Measurements from ENCODE around the gene CFAP20. TPM values are rescaled to one million over a fixed set of nuclear protein-coding genes. Genes with fewer than 3 reads are reported as not detected.

The CFAP20 gene
- 10 to 100 TPM; 12.5 to 31.2 (median 23.5) TPM for total RNA-seq

DNA sequence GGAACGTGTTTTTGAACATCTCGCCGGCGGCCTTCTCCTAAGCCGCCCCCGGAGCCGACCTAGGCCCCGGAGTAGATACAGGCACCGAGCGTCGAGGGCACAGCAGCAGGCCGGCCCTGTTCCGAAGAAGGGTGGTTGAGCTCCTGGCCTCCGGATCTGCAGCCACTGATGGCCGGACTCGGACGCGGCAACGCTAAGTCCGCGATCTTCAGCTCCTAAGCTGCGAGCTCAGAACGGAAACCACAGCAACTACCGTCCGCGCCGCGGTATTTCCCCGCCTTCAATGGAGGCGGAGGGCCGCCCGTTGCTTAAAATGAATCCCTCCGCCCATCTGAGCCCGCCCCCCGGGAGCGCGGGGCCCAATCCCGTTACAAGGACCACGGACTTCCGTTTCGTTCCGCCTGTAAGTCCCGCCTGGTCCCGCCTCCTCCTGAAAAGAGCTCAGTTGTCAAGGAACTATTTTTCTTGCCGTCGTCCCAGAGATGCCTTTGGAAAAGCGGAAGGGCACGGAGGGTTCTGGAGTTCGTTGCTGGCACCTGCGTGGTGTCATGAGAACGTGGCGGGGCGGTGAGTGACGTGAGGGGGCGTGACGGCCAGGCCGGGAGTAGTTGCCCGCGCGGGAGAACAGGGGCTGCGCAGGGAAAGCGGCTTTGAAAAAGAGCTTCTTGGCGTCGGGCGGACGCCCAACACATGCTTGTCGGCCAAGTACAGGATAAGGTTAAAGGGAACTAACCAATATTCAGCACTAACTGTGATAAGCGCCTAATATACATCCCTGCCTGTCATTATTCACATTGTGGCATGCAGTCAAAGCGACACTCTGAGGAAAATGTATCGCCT lies at the start of gene CFAP20:
Gene CFAP20 (minus strand): TSS at position 285 of the 840 bp plus-strand sequence. CDS start 266 bp downstream, at position 19.
- H3K4me1 ChIP-seq = peaks cover 39 to 48% (median 46%) of the 10 kb centered on the region in 4 donors
- DNase-seq (ENCODE audit: extremely low spot score) = peak; percentile 99
- intact Hi-C loops (cut with DNase I) = loop anchor here (5.0 to 10.0 kb wide), 3 partner anchors 68 to 395 kb away; partner anchors contain the start of genes CSNK2A2 and KATNB1
- no peaks in the 10 kb centered on the region for H3K36me3 ChIP-seq
- peak within 1 kb of the TSS; percentile 76 to 97 (median 86) for H3K4me3 ChIP-seq
- H3K27ac ChIP-seq (replicated peaks in 1 of 4) = peak within 1 kb of the TSS; percentile 88 to 93 (median 92)
- no peaks in the 10 kb centered on the region for H3K27me3 ChIP-seq
- H3K9me3 ChIP-seq = peaks cover 0 to 5% (median 0%) of the 10 kb centered on the region in 4 donors
- TF ChIP-seq POLR2A (IDR thresholded peaks at IDR 0.05; ENCODE audit: low read depth) (peak; percentile 77), EP300 (IDR thresholded peaks at IDR 0.05) (no peak), POLR2AphosphoS5 (IDR thresholded peaks at IDR 0.05) (peak; percentile 98)
- TF ChIP-seq, protein P1, sequence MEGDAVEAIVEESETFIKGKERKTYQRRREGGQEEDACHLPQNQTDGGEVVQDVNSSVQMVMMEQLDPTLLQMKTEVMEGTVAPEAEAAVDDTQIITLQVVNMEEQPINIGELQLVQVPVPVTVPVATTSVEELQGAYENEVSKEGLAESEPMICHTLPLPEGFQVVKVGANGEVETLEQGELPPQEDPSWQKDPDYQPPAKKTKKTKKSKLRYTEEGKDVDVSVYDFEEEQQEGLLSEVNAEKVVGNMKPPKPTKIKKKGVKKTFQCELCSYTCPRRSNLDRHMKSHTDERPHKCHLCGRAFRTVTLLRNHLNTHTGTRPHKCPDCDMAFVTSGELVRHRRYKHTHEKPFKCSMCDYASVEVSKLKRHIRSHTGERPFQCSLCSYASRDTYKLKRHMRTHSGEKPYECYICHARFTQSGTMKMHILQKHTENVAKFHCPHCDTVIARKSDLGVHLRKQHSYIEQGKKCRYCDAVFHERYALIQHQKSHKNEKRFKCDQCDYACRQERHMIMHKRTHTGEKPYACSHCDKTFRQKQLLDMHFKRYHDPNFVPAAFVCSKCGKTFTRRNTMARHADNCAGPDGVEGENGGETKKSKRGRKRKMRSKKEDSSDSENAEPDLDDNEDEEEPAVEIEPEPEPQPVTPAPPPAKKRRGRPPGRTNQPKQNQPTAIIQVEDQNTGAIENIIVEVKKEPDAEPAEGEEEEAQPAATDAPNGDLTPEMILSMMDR (IDR thresholded peaks at IDR 0.05) = peak in 1 of 3 experiments; percentile 19
- 4% methylated on average over 38 of the region's 70 CpGs for WGBS

DNA sequence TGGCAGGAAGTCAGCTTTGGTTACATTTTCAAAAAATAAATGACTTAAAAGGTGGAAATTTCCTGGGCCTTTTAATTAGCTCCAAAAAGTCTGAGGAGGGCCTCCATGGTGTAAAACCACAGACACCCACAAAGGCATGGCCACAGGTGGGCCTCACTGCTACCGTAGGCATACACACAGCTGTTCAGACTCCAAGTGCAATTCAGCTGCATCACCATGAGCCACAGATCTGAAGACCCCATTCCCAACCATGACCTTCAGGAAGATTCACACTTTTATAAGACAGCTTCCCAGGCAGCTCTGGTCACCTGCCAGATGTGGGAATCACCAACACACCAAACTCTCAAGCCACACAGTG lies 48.2 kb upstream of the CFAP20 start:
- 86% methylated on average over 1 of the region's 1 CpG for WGBS
- Histone ChIP-seq H3K4me1 (peaks cover 7 to 14% (median 12%) of the 10 kb centered on the region in 4 donors), H3K9me3 (no peaks in the 10 kb centered on the region), H3K4me3 (no peak overlapping the region), H3K27ac (replicated peaks in 1 of 4) (no peak overlapping the region), H3K36me3 (peaks cover 7 to 69% (median 29%) of the 10 kb centered on the region in 4 donors), H3K27me3 (no peaks in the 10 kb centered on the region)
- no peak for DNase-seq (ENCODE audit: extremely low spot score)
- intact Hi-C loops (cut with DNase I) = no loop called here
- TF ChIP-seq EP300 (IDR thresholded peaks at IDR 0.05) (no peak), POLR2A (IDR thresholded peaks at IDR 0.05; ENCODE audit: low read depth) (no peak), POLR2AphosphoS5 (IDR thresholded peaks at IDR 0.05) (no peak)
- TF ChIP-seq, protein P1 (IDR thresholded peaks at IDR 0.05) = no peak

GRCh38 chr16:58176608-58177352 lies 47.6 kb upstream of the CFAP20 start:
- Histone ChIP-seq H3K36me3 (peaks cover 7 to 73% (median 27%) of the 10 kb centered on the region in 4 donors), H3K27me3 (no peaks in the 10 kb centered on the region), H3K4me3 (no peak overlapping the region), H3K27ac (replicated peaks in 1 of 4) (no peak overlapping the region), H3K4me1 (peaks cover 7 to 14% (median 12%) of the 10 kb centered on the region in 4 donors), H3K9me3 (no peaks in the 10 kb centered on the region)
- no peak for TF ChIP-seq POLR2A (IDR thresholded peaks at IDR 0.05; ENCODE audit: low read depth)
- TF ChIP-seq, protein P1 (IDR thresholded peaks at IDR 0.05) = no peak
- TF ChIP-seq POLR2AphosphoS5 (IDR thresholded peaks at IDR 0.05) = no peak
- TF ChIP-seq EP300 (IDR thresholded peaks at IDR 0.05) = no peak
- intact Hi-C loops (cut with DNase I) = no loop called here
- 87% methylated on average over 5 of the region's 5 CpGs for WGBS
- DNase-seq (ENCODE audit: extremely low spot score) = no peak

DNA sequence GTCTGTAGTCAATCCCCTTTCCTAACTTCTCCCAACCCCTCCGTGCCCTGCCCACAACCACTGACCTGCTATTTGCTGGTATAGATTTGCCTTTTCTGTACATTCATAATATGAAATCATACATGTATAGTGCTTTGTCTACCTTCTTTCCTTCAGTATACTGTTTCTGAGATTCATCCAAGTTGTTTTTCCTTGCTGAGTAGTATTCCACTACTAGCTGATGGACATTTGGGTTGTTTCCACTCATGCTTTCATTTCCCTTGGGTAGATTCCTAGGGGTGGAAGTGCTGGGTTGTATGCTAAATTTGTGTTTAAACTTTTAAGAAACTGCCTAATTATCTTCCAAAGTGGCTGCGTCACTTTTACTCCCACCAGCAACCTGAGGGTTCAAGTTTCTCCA lies 41.0 kb upstream of the CFAP20 start:
- WGBS = 100% methylated on average over 2 of the region's 2 CpGs
- TF ChIP-seq, protein P1 (IDR thresholded peaks at IDR 0.05) = no peak
- TF ChIP-seq EP300 (IDR thresholded peaks at IDR 0.05) (no peak), POLR2AphosphoS5 (IDR thresholded peaks at IDR 0.05) (no peak), POLR2A (IDR thresholded peaks at IDR 0.05; ENCODE audit: low read depth) (no peak)

More for the DNA sequence above, 41.0 kb upstream of the CFAP20 start:
- no peaks in the 10 kb centered on the region for H3K4me1 ChIP-seq
- H3K27me3 ChIP-seq = no peaks in the 10 kb centered on the region
- H3K27ac ChIP-seq (replicated peaks in 1 of 4) = no peak overlapping the region
- DNase-seq (ENCODE audit: extremely low spot score) = no peak
- peaks cover 55 to 92% (median 83%) of the 10 kb centered on the region in 4 donors for H3K36me3 ChIP-seq
- intact Hi-C loops (cut with DNase I) = no loop called here
- H3K9me3 ChIP-seq = no peaks in the 10 kb centered on the region
- no peak overlapping the region for H3K4me3 ChIP-seq

Measured in esophagus muscularis mucosa (tissue), 4 donors.